Vagina (tissue), 2 donors: ENCODE measurements around the gene USP49.

Experiments
- CTCF ChIP-seq, 3 experiments: fragments of 450-650 bp in 2 of 3; fragments of 200-600 bp in 1 of 3; sonication (generic) in 1 of 3; IDR thresholded peaks; one replicate each; pipeline ENCODE4 v1.5.1; 2017 to 2019; ENCODE audit warnings: antibody characterized with exemption in 3 of 3, mild to moderate bottlenecking in 2 of 3, moderate library complexity in 2 of 3
- POLR2A ChIP-seq, 2 donors: fragments of 450-650 bp; IDR thresholded peaks; one replicate each; pipeline ENCODE4 v1.6.1; 2017; ENCODE audit warnings: antibody characterized with exemption in 2 of 2, mild to moderate bottlenecking in 2 of 2, moderate library complexity in 2 of 2
- POLR2AphosphoS5 ChIP-seq, 2 donors: sonication (generic); formaldehyde crosslinking; IDR thresholded peaks; one replicate each; pipeline ENCODE4 v1.9.0; 2017; ENCODE audit warnings: antibody characterized with exemption in 2 of 2, mild to moderate bottlenecking in 2 of 2, low read depth in 1 of 2; ENCODE audit not compliant: insufficient read depth in 1 of 2

DNA sequence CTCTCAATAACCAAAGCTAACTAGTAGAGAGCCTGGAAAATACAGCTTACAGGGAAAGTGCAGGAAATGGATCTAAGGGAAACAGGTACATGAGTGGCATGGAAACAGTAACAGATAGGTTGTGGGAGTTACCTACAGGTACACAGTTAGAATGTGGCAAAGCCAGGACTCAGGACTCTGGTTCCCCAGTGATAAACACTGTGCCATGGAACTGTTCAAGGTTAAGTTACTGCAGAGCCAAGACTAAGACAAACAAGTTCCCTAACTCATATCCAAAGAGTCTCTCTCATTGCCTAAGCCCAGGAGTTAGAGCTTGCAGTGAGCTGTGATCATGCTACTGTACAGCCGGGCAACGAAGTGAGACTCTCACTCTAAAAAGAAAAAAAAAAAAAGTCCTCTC, 19.2 kb upstream of the USP49 start:
- no peak for TF ChIP-seq CTCF (IDR thresholded peaks at IDR 0.05)
- no peak for TF ChIP-seq POLR2A (IDR thresholded peaks at IDR 0.05)
- TF ChIP-seq POLR2AphosphoS5 (IDR thresholded peaks at IDR 0.05; ENCODE audit: insufficient read depth in 1 of 2, low read depth in 1 of 2) = no peak
